ENCODE data around the gene TMIE.

Gene TMIE

GRCh38 chr3:46701181-46701939 lies at the start of gene TMIE:
TSS of gene TMIE (plus strand) at chr3:46701392. CDS start at chr3:46701488, 96 bp downstream.
- DNase-seq: no peak

- no peak for DNase-seq
Observed at GRCh38 chr3:46655271-46655670, 45.9 kb upstream of the TMIE start.

- DNase-seq: no peak
Observed at GRCh38 chr3:46656778-46657556, 44.2 kb upstream of the TMIE start.

- DNase-seq: no peak
Observed at GRCh38 chr3:46659285-46659684, 41.9 kb upstream of the TMIE start.

- DNase-seq: no peak
Observed at GRCh38 chr3:46660003-46660402, 41.2 kb upstream of the TMIE start.

- DNase-seq: no peak
Observed at GRCh38 chr3:46660543-46661523, 40.4 kb upstream of the TMIE start.

- DNase-seq: no peak
Observed at GRCh38 chr3:46661776-46662766, 39.1 kb upstream of the TMIE start.

GRCh38 chr3:46662771-46663551 lies 38.2 kb upstream of the TMIE start:
- no peak for DNase-seq

- no peak for DNase-seq
Observed at GRCh38 chr3:46663591-46664135, 37.5 kb upstream of the TMIE start.

GRCh38 chr3:46664188-46664970 lies 36.8 kb upstream of the TMIE start:
- no peak for DNase-seq

GRCh38 chr3:46664971-46665762 lies 36.0 kb upstream of the TMIE start:
- no peak for DNase-seq

GRCh38 chr3:46665763-46666452 lies 35.3 kb upstream of the TMIE start:
- no peak for DNase-seq

- no peak for DNase-seq
Observed at GRCh38 chr3:46666453-46666845, 34.7 kb upstream of the TMIE start.

GRCh38 chr3:46667061-46667621 lies 34.1 kb upstream of the TMIE start:
- no peak for DNase-seq

GRCh38 chr3:46667657-46668056 lies 33.5 kb upstream of the TMIE start:
- DNase-seq: no peak

GRCh38 chr3:46668116-46668515 lies 33.1 kb upstream of the TMIE start:
- no peak for DNase-seq

GRCh38 chr3:46668591-46668990 lies 32.6 kb upstream of the TMIE start:
- no peak for DNase-seq
